OCI-LY1 (cell line): ENCODE measurements around the gene DOCK4.

Source experiments
- EZH2 ChIP-seq: fragments of 200-600 bp; sonication (generic), shearing (Covaris generic); IDR thresholded peaks from 2 replicates; pipeline ENCODE4 v1.8.0; 2017; ENCODE audit warnings: borderline replicate concordance, mixed run types, mild to moderate bottlenecking, antibody characterized with exemption, low read length, moderate library complexity, mixed read lengths
- TF ChIP-seq, protein P1 (sequence below): fragments of 200-600 bp; sonication (generic), shearing (Covaris generic); IDR thresholded peaks from 2 replicates; pipeline ENCODE4 v1.5.1; 2017; ENCODE audit warnings: mild to moderate bottlenecking, antibody characterized with exemption, low read length, moderate library complexity, mixed read lengths

DNA sequence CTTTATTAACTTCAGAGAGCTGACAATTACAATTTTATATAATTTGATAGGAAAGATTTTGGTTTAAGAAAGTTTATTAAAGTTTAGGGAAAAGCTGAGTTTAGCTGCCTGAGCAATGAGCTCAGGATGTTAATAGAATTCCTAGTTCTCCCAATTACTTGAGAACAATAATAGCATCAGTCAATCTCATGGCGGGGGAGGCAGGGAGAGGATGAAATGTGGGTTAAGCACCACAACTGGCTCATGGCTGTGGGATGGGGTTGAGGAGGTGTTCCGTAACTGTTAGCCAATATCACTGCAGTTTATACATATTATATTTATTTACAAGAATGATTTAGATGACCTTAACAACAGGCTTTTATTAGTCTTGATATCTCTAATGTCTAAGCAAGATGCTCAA lies 377.0 kb downstream of the DOCK4 start:
- TF ChIP-seq, protein P1, sequence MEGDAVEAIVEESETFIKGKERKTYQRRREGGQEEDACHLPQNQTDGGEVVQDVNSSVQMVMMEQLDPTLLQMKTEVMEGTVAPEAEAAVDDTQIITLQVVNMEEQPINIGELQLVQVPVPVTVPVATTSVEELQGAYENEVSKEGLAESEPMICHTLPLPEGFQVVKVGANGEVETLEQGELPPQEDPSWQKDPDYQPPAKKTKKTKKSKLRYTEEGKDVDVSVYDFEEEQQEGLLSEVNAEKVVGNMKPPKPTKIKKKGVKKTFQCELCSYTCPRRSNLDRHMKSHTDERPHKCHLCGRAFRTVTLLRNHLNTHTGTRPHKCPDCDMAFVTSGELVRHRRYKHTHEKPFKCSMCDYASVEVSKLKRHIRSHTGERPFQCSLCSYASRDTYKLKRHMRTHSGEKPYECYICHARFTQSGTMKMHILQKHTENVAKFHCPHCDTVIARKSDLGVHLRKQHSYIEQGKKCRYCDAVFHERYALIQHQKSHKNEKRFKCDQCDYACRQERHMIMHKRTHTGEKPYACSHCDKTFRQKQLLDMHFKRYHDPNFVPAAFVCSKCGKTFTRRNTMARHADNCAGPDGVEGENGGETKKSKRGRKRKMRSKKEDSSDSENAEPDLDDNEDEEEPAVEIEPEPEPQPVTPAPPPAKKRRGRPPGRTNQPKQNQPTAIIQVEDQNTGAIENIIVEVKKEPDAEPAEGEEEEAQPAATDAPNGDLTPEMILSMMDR = no peak
- no peak for TF ChIP-seq EZH2
